ENCODE data around the gene TAF11.

Gene TAF11

GRCh38 chr6:34864007-34864406, 23.8 kb downstream of the TAF11 start:
- Histone ChIP-seq H3K36me3 (peaks cover 32% of the 10 kb centered on the region), H3K27me3 (no peaks in the 10 kb centered on the region), H3K9me3 (no peaks in the 10 kb centered on the region), H3K4me3 (ENCODE audit: low read depth, low read length) (no peak overlapping the region), H3K4me1 (no peaks in the 10 kb centered on the region)
- TF ChIP-seq CTCF (IDR thresholded peaks at IDR 0.05; ENCODE audit: low read depth, low read length): no peak
- DNase-seq: no peak

- peaks cover 47% of the 10 kb centered on the region for H3K36me3 ChIP-seq
- no peaks in the 10 kb centered on the region for H3K9me3 ChIP-seq
- DNase-seq: no peak
- TF ChIP-seq CTCF (IDR thresholded peaks at IDR 0.05; ENCODE audit: low read depth, low read length): no peak
- H3K27me3 ChIP-seq: no peaks in the 10 kb centered on the region
- no peaks in the 10 kb centered on the region for H3K4me1 ChIP-seq
- no peak overlapping the region for H3K4me3 ChIP-seq (ENCODE audit: low read depth, low read length)
These were observed 27.1 kb downstream of the TAF11 start for GRCh38 chr6:34860776-34861175.

- no peaks in the 10 kb centered on the region for H3K9me3 ChIP-seq
- no peak for TF ChIP-seq CTCF (IDR thresholded peaks at IDR 0.05; ENCODE audit: low read depth, low read length)
- H3K4me3 ChIP-seq (ENCODE audit: low read depth, low read length): no peak overlapping the region
- H3K27me3 ChIP-seq: no peaks in the 10 kb centered on the region
- peaks cover 49% of the 10 kb centered on the region for H3K36me3 ChIP-seq
- H3K4me1 ChIP-seq: no peaks in the 10 kb centered on the region
- DNase-seq: no peak
These were observed 27.9 kb downstream of the TAF11 start for GRCh38 chr6:34859951-34860350.

GRCh38 chr6:34858681-34859080, 29.2 kb downstream of the TAF11 start:
- no peak for DNase-seq
- 0 out of 2 replicates have a peak, but pooled peaks have one; percentile 12 for TF ChIP-seq CTCF (IDR thresholded peaks at IDR 0.05; ENCODE audit: low read depth, low read length)
- no peaks in the 10 kb centered on the region for H3K9me3 ChIP-seq
- H3K36me3 ChIP-seq: peaks cover 45% of the 10 kb centered on the region
- H3K4me1 ChIP-seq: no peaks in the 10 kb centered on the region
- H3K27me3 ChIP-seq: no peaks in the 10 kb centered on the region
- H3K4me3 ChIP-seq (ENCODE audit: low read depth, low read length): no peak overlapping the region

- Histone ChIP-seq H3K4me3 (ENCODE audit: low read depth, low read length) (no peak overlapping the region), H3K4me1 (no peaks in the 10 kb centered on the region), H3K36me3 (peaks cover 40% of the 10 kb centered on the region), H3K27me3 (no peaks in the 10 kb centered on the region), H3K9me3 (no peaks in the 10 kb centered on the region)
- TF ChIP-seq CTCF (IDR thresholded peaks at IDR 0.05; ENCODE audit: low read depth, low read length): 0 out of 2 replicates have a peak, but pooled peaks have one; percentile 3
- no peak for DNase-seq
These were observed 32.4 kb downstream of the TAF11 start for GRCh38 chr6:34855463-34855862.

GRCh38 chr6:34852406-34853085, 35.3 kb downstream of the TAF11 start:
- peaks cover 17% of the 10 kb centered on the region for H3K36me3 ChIP-seq
- no peak for TF ChIP-seq CTCF (IDR thresholded peaks at IDR 0.05; ENCODE audit: low read depth, low read length)

More at GRCh38 chr6:34852406-34853085, 35.3 kb downstream of the TAF11 start:
- H3K4me3 ChIP-seq (ENCODE audit: low read depth, low read length): no peak overlapping the region
- no peaks in the 10 kb centered on the region for H3K4me1 ChIP-seq
- H3K9me3 ChIP-seq: no peaks in the 10 kb centered on the region
- DNase-seq: no peak
- H3K27me3 ChIP-seq: no peaks in the 10 kb centered on the region

Data from BE2C (cell line).